GM12878 (cell line): Measurements from ENCODE around the gene BRWD1. TPM values are rescaled to one million over a fixed set of nuclear protein-coding genes. Genes with fewer than 3 reads are reported as not detected.

ENCODE experiments used
- ATAC-seq: fragments of 200-7000 bp; cut with Tn5 transposase; 3 replicates; pipeline ENCODE4 v1.9.1; 2020; ENCODE audit warnings: mild to moderate bottlenecking, moderate library complexity
- BruUV-seq: library from RNA; stranded (reverse); fragments of 400-500 nt; replicated peaks from 2 replicates; lab custom pipeline; 2021; lab: Mats Ljungman, UMichigan
- CTCF ChIA-PET: fragments of 300-600 bp; sonication (Branson Sonifier 250); formaldehyde crosslinking; extraction: SDS; loops from one replicate; lab custom pipeline; 2021; ENCODE audit warnings: inconsistent platforms; lab: Yijun Ruan, JAX
- POLR2A ChIA-PET: fragments of 350-600 bp; formaldehyde crosslinking; extraction: SDS; loops from one replicate; lab custom pipeline; 2021; ENCODE audit warnings: inconsistent platforms; lab: Charles Lee
- RAD21 ChIA-PET: fragments of 300-600 bp; sonication (Branson Sonifier 250); formaldehyde crosslinking; loops from one replicate; lab custom pipeline; 2023; ENCODE audit warnings: antibody characterized with exemption; ENCODE audit not compliant: unreplicated experiment; lab: Charles Lee
- SMC1A ChIA-PET: fragments of 300-600 bp; sonication (Branson Sonifier 250); formaldehyde crosslinking; loops from one replicate; lab custom pipeline; 2023; ENCODE audit not compliant: unreplicated experiment, uncharacterized antibody; lab: Charles Lee
- DNase-seq: peaks from one replicate; pipeline ENCODE4 v3.0.0-alpha.2; 2011; ENCODE audit warnings: low read depth, low spot score
- FAIRE-seq: peaks from 3 replicates; lab custom pipeline; 2011; peaks lifted over from hg19 to GRCh38; lab: Jason Lieb, UNC
- H2AFZ ChIP-seq: 2 replicates; pipeline ENCODE4 v1.6.0; 2011; ENCODE audit warnings: low read depth, low read length, control low read depth; ENCODE audit not compliant: control insufficient read depth
- H3K27ac ChIP-seq: 2 replicates; pipeline ENCODE4 v1.5.1; 2011; ENCODE audit warnings: control low read depth; ENCODE audit not compliant: control insufficient read depth, insufficient read depth
- H3K27me3 ChIP-seq, 2 experiments: replicated peaks in 1 of 2; 2 replicates each; pipeline versions ENCODE4 v1.6.0 to v1.6.1; 2011; ENCODE audit warnings: low read length in 1 of 2; ENCODE audit not compliant: control insufficient read depth in 2 of 2, insufficient read depth in 2 of 2
- H3K36me3 ChIP-seq, 2 experiments: 2 replicates each; pipeline ENCODE4 v1.5.1; 2011; ENCODE audit warnings: low read length in 1 of 2; ENCODE audit not compliant: control insufficient read depth in 2 of 2, insufficient read depth in 2 of 2
- H3K4me1 ChIP-seq: 2 replicates; pipeline ENCODE4 v1.6.1; 2011; ENCODE audit warnings: mild to moderate bottlenecking, low read length, moderate library complexity, mixed read lengths; ENCODE audit not compliant: control insufficient read depth, insufficient read depth
- H3K4me2 ChIP-seq: 2 replicates; pipeline ENCODE4 v1.6.0; 2011; ENCODE audit warnings: control low read depth; ENCODE audit not compliant: control insufficient read depth, insufficient read depth
- H3K4me3 ChIP-seq: fragments of 200-600 bp; sonication (generic); 2 replicates; pipeline ENCODE4 v1.5.1; 2016
- H3K79me2 ChIP-seq: 2 replicates; pipeline ENCODE4 v1.6.0; 2011; ENCODE audit warnings: low read length; ENCODE audit not compliant: control insufficient read depth, insufficient read depth
- H3K9ac ChIP-seq: 2 replicates; pipeline ENCODE4 v1.8.0; 2011; ENCODE audit warnings: low read length, control low read depth, mixed read lengths; ENCODE audit not compliant: control insufficient read depth, insufficient read depth
- H3K9me3 ChIP-seq: replicated peaks from 3 replicates; pipeline ENCODE4 v1.5.1; 2011; ENCODE audit warnings: mild to moderate bottlenecking, low read length; ENCODE audit not compliant: control insufficient read depth, insufficient read depth
- H4K20me1 ChIP-seq: 2 replicates; pipeline ENCODE4 v1.6.0; 2011; ENCODE audit not compliant: control insufficient read depth, insufficient read depth
- EGR1 ChIP-seq, 2 experiments: IDR thresholded peaks; 1 replicate in 1 of 2; 2 replicates in 1 of 2; pipeline ENCODE4 v1.6.1; 2011 to 2012; ENCODE audit warnings: low read depth in 2 of 2, low read length in 2 of 2, borderline replicate concordance in 1 of 2, mild to moderate bottlenecking in 1 of 2, moderate library complexity in 1 of 2
- GATAD2B ChIP-seq: fragments of 450-650 bp; conservative IDR thresholded peaks from 2 replicates; pipeline ENCODE4 v1.6.1; 2017; ENCODE audit warnings: low read depth, mild to moderate bottlenecking, moderate library complexity
- JUNB ChIP-seq: IDR thresholded peaks from 2 replicates; pipeline ENCODE4 v1.6.1; 2016; ENCODE audit warnings: antibody characterized with exemption, mild to moderate bottlenecking
- RUNX3 ChIP-seq: IDR thresholded peaks from 2 replicates; pipeline ENCODE4 v1.6.1; 2012; ENCODE audit warnings: low read length, inconsistent platforms
- SMC3 ChIP-seq: IDR thresholded peaks from 2 replicates; pipeline ENCODE4 v1.6.1; 2011; ENCODE audit warnings: low read length, improper control_type of control experiment, borderline replicate concordance
- SREBF1 ChIP-seq: IDR thresholded peaks from 2 replicates; pipeline ENCODE4 v1.6.1; 2012; ENCODE audit warnings: mild to moderate bottlenecking, low read length
- STAT1 ChIP-seq: fragments of 450-650 bp; conservative IDR thresholded peaks from 2 replicates; pipeline ENCODE4 v1.6.1; 2014; ENCODE audit warnings: antibody characterized with exemption, mild to moderate bottlenecking
- TARDBP ChIP-seq: IDR thresholded peaks from 2 replicates; pipeline ENCODE4 v1.6.1; 2016; ENCODE audit warnings: borderline replicate concordance
- ZBED1 ChIP-seq: IDR thresholded peaks from 2 replicates; pipeline ENCODE4 v1.6.1; 2016; ENCODE audit warnings: borderline replicate concordance
- WGBS: methylation state at CpG from one replicate; pipeline ENCODE4 v1.1.6; 2016; ENCODE audit warnings: low lambda C conversion rate; ENCODE audit not compliant: insufficient replicate concordance, insufficient coverage; ENCODE audit errors: missing lambda C conversion rate; 5-methylcytosine and 5-hydroxymethylcytosine counted together
- in situ Hi-C: fragments of 300-500 bp; cut with MboI; formaldehyde crosslinking; loops from 9 replicates; pipeline ENCODE4 v1.14.3; 2018; ENCODE audit warnings: mixed read lengths
- intact Hi-C: fragments of 100-400 bp; cut with micrococcal nuclease; formaldehyde crosslinking; loops from one replicate; pipeline ENCODE4 v1.14.2; 2022; ENCODE audit not compliant: unreplicated experiment
- polyA plus RNA-seq, 11 experiments: library from polyadenylated mRNA; depleted of rRNA in 4 of 11; unstranded in 6 of 11; stranded (reverse) in 5 of 11; fragments of >200 nt; fragmentation: Nextera tagmentation in 4 of 11; fragmentation: Illumina TruSeq in 1 of 11; extraction: Ambion mirVana in 4 of 11; extraction: Trizol in 1 of 11; gene quantifications; 1 replicate in 1 of 11; 2 replicates in 10 of 11; pipeline versions ENCODE4 v1.2.1 to v1.2.3, GENCODE V29; 2011 to 2016; ENCODE audit warnings: inconsistent platforms in 2 of 11, missing spikeins in 2 of 11, low read depth in 1 of 11
- total RNA-seq, 4 experiments: library from RNA; depleted of rRNA in 3 of 4; stranded (reverse); fragments of >200 nt in 3 of 4; fragmentation: Illumina TruSeq in 1 of 4; extraction: Trizol in 1 of 4; gene quantifications; 2 replicates each; pipeline versions ENCODE4 v1.2.1 to v1.2.3, GENCODE V29; 2013 to 2021
- TF ChIP-seq, protein P1 (sequence below): fragments of 150-350 bp; IDR thresholded peaks from 2 replicates; pipeline ENCODE4 v1.6.1; 2014; ENCODE audit warnings: mild to moderate bottlenecking, low read depth, low read length
- TF ChIP-seq, protein P2 (sequence below): fragments of 450-650 bp; IDR thresholded peaks from 2 replicates; pipeline ENCODE4 v1.6.1; 2014; ENCODE audit warnings: mild to moderate bottlenecking

Gene BRWD1
- total and polyA plus RNA-seq, 10 of the 15 experiments (the other 5 are each of a cell fraction or from before 2014, with no cell fraction given): 3.1 to 19.0 (median 13.5) TPM

DNA sequence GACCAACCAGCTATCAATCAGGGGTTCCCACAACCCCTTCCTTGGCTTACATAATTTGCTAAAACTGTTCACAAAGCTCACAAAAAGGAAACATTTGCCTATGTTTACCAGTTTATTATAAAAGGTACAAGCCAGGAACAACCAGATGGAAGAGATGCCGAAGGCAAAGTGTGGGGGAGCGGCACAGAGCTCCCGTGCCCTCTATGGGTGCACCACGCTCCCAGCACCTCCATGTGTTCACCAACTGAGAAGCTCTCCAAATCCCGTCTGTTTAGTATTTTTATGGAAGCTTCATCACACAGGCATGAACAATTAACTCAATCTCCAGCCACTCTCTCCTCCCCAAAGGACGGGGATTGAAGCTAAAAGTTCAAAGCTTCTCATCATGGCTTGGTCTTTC is 163.1 kb downstream of the BRWD1 start:
- WGBS: 37% methylated on average over 6 of the region's 6 CpGs
- no peak for ATAC-seq
- Histone ChIP-seq H4K20me1 (no peaks in the 10 kb centered on the region), H3K36me3 (no peaks in the 10 kb centered on the region), H3K4me2 (no peak overlapping the region), H3K4me1 (no peaks in the 10 kb centered on the region)
- ChIA-PET POLR2A (no interaction called here), CTCF (interaction anchor here (1.1 kb wide), 1 partner anchor 418 kb away, joined by 4 read pairs; no protein-coding TSS in a partner anchor), SMC1A (interaction anchor here (0.9 kb wide), 1 partner anchor 17 kb away, joined by 3 read pairs; no protein-coding TSS in a partner anchor)
- DNase-seq: no peak
- in situ Hi-C loops: no loop called here
- no TSS peak for BruUV-seq
- TF ChIP-seq JUNB (no peak), EGR1 (IDR thresholded peaks at IDR 0.05; ENCODE audit: borderline replicate concordance in 1 of 2, low read depth in 2 of 2, low read length in 2 of 2) (no peak), SREBF1 (no peak), ZBED1 (no peak), TARDBP (no peak), GATAD2B (no peak), STAT1 (no peak), SMC3 (no peak), RUNX3 (no peak)
- TF ChIP-seq, protein P1, sequence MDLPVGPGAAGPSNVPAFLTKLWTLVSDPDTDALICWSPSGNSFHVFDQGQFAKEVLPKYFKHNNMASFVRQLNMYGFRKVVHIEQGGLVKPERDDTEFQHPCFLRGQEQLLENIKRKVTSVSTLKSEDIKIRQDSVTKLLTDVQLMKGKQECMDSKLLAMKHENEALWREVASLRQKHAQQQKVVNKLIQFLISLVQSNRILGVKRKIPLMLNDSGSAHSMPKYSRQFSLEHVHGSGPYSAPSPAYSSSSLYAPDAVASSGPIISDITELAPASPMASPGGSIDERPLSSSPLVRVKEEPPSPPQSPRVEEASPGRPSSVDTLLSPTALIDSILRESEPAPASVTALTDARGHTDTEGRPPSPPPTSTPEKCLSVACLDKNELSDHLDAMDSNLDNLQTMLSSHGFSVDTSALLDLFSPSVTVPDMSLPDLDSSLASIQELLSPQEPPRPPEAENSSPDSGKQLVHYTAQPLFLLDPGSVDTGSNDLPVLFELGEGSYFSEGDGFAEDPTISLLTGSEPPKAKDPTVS: no peak
- TF ChIP-seq, protein P2, sequence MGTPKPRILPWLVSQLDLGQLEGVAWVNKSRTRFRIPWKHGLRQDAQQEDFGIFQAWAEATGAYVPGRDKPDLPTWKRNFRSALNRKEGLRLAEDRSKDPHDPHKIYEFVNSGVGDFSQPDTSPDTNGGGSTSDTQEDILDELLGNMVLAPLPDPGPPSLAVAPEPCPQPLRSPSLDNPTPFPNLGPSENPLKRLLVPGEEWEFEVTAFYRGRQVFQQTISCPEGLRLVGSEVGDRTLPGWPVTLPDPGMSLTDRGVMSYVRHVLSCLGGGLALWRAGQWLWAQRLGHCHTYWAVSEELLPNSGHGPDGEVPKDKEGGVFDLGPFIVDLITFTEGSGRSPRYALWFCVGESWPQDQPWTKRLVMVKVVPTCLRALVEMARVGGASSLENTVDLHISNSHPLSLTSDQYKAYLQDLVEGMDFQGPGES: no peak
- TF ChIP-seq, all 136 proteins: peak for 0
- no peaks in the 10 kb centered on the region for H3K79me2 ChIP-seq
- H3K27me3 ChIP-seq: no peaks in the 10 kb centered on the region
- no peak overlapping the region for H2AFZ ChIP-seq
- RAD21 ChIA-PET: no interaction called here
- H3K9me3 ChIP-seq: no peaks in the 10 kb centered on the region
- intact Hi-C loops: no loop called here
- H3K9ac ChIP-seq: no peak overlapping the region
- H3K27ac ChIP-seq: no peak overlapping the region
- no peak overlapping the region for H3K4me3 ChIP-seq
- FAIRE-seq: no peak
